Measurements from ENCODE around the gene CXXC4.

Gene CXXC4

DNA sequence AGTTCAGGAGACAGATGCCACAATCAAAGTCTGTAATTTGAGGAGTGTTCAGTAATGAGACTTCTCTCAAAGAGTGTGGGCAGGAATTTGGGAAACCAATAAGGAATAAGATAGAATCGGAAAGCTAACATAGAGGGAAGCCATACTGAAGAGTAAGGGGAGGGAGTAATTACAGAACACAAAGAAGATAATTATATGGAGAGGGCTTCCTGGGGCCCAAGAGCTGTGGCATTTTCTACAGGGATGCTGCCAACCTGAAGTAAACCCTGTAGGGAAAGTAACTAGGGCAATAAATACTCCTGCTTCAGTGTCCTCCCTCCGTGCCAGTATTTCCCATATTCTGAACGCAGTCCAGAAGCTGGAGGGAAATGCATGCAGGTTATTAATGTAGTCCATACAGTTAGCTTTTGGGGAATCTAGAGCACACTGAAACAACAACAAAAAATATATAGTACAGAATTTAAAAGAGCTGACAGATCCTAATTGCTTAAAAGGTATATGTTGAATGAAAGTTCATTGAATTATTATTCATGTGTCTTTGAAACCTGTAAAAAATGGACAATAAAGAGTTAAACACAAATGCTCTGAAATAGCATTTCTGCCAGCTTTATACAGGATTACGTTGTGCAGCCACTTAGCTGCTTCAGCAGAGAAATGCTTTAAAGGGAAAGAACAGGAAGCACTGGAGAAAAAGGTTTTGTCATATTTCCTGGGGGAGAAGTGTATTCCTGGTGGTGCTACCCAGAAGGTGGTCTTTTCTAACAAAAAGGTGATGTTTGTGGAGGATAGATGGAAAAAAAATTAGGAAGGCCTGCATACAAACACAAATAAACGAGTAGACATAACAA, 48.0 kb downstream of the CXXC4 start:
- ChIA-PET CTCF (interaction anchor here (1.1 to 2.8 kb wide), 3 partner anchors 8 to 14 kb away, joined by 3 to 10 read pairs (median 3); no protein-coding TSS in a partner anchor), POLR2A (no interaction called here)
- no peak for DNase-seq (ENCODE audit: extremely low spot score)
- TF ChIP-seq, protein P1, sequence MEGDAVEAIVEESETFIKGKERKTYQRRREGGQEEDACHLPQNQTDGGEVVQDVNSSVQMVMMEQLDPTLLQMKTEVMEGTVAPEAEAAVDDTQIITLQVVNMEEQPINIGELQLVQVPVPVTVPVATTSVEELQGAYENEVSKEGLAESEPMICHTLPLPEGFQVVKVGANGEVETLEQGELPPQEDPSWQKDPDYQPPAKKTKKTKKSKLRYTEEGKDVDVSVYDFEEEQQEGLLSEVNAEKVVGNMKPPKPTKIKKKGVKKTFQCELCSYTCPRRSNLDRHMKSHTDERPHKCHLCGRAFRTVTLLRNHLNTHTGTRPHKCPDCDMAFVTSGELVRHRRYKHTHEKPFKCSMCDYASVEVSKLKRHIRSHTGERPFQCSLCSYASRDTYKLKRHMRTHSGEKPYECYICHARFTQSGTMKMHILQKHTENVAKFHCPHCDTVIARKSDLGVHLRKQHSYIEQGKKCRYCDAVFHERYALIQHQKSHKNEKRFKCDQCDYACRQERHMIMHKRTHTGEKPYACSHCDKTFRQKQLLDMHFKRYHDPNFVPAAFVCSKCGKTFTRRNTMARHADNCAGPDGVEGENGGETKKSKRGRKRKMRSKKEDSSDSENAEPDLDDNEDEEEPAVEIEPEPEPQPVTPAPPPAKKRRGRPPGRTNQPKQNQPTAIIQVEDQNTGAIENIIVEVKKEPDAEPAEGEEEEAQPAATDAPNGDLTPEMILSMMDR (IDR thresholded peaks at IDR 0.05; ENCODE audit: control extremely low read depth, extremely low read depth, low read depth, missing control alignments): no peak

DNA sequence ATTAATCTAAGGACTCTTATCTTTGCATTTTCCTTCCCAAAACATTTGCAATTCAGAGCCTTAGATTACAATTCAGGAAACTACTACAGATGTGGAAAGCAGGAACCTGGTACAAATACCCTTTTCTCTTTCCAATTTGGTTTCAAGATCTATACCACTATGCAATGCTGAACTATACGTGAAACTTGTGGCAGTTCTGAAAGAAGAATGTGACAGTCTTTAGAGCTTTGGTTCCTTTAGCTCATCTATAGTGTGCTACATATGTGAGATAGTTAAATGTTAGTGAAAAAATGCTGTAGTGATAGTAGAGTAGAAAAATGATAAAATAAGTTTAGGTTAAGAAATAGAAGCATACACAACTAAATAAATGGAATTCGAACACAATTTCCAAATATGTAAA, 50.0 kb downstream of the CXXC4 start:
- ChIA-PET POLR2A (no interaction called here), CTCF (interaction anchor here (1.3 to 2.8 kb wide), 5 partner anchors 11 to 79 kb away, joined by 3 to 10 read pairs (median 5); no protein-coding TSS in a partner anchor)
- TF ChIP-seq, protein P1 (IDR thresholded peaks at IDR 0.05; ENCODE audit: control extremely low read depth, extremely low read depth, low read depth, missing control alignments): no peak
- no peak for DNase-seq (ENCODE audit: extremely low spot score)

DNA sequence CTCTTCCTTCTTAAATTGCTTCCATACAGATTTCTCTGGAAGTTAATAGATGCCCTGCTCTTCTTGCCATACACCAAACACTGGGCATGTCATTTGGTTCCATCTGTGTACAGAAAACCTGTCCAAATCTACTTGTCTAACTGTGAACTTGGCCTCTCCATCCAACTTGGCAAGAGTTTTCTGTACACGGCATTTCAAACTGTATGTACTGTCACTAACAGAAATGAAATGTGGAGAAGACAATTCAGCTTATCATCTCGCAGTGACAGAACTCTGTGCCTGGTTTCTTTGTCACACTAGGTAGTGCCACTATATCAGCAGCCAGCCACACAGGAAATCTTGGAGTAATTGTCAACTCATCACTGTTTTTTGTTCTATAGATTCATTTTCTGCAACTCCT, 58.2 kb downstream of the CXXC4 start:
- POLR2A ChIA-PET: no interaction called here
- TF ChIP-seq, protein P1 (IDR thresholded peaks at IDR 0.05; ENCODE audit: control extremely low read depth, extremely low read depth, low read depth, missing control alignments): no peak
- CTCF ChIA-PET: interaction anchor here (0.7 kb wide), 1 partner anchor 11 kb away, joined by 3 read pairs; no protein-coding TSS in a partner anchor
- no peak for DNase-seq (ENCODE audit: extremely low spot score)

DNA sequence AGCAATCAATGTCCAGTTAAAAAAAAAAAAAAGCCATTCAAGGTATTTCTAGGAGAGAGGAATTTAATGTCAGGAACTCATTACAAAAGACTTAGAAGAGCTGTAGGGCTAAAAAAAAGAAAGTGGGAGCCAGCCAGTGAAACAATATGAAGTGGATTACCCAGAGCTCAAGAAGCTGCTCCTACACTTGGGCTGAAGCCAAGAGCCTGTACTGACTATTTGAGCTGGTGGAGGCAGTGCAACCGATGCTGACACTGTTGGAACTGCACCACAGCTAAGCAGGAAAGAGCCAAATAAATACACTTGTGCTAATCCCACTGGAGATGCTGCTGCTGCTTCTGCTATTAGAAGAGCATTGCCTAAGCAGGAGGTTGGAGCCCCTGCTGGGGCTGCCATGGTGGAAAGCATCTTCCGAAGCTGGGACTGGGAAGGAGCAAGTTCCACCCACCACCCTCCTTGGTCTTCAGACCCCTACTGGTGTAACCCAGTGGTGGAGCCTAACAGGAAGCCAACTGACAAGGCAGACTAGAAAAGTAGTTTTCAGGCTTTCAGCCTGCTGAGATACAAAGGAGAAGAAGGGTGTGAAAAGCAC, 65.4 kb downstream of the CXXC4 start:
- POLR2A ChIA-PET: no interaction called here
- DNase-seq (ENCODE audit: extremely low spot score): no peak
- CTCF ChIA-PET: no interaction called here
- TF ChIP-seq, protein P1 (IDR thresholded peaks at IDR 0.05; ENCODE audit: control extremely low read depth, extremely low read depth, low read depth, missing control alignments): no peak

DNA sequence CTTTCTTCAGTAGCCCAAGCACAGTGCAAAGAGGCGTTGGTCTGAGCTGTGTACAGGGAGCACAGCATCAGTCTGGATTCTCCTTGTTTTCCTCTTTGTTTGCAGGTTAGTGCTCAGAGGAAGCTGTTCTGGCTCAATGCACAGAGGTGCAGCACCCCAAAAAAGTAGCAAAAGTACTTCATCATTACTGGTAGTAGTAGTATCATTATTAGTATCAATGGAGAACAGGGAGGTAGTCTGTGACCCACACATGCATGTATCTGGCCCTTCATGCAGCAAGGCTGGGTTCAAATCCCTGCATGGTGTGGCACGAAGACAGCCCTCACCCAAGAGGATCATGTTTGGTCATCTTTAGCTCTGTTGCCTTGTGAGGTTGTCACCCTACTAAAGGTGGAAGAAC, 68.7 kb downstream of the CXXC4 start:
- TF ChIP-seq, protein P1 (IDR thresholded peaks at IDR 0.05; ENCODE audit: control extremely low read depth, extremely low read depth, low read depth, missing control alignments): no peak
- ChIA-PET POLR2A (no interaction called here), CTCF (interaction anchor here (0.7 to 1.4 kb wide), 3 partner anchors 10 to 90 kb away, joined by 3 read pairs; no protein-coding TSS in a partner anchor)
- no peak for DNase-seq (ENCODE audit: extremely low spot score)

DNA sequence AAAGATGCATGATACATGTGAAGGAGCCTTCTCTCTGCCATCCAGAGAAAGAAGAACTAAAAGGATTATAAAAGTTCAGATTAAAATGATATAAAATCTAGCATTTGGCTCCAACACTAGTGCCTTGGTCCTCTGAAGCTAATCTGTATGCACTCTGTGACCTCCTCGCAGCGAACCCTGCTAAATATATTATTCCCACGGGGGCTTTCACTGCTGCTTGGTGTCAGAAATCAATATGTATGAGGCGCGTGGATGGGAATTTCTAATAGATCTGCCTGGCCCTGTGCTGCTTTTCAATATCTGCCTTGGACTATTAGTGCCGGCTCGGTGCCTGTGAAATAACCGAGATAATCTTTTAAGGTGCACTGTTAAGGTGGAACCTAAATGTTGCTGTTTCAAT, 69.7 kb downstream of the CXXC4 start:
- TF ChIP-seq, protein P1 (IDR thresholded peaks at IDR 0.05; ENCODE audit: control extremely low read depth, extremely low read depth, low read depth, missing control alignments): no peak
- DNase-seq (ENCODE audit: extremely low spot score): no peak
- ChIA-PET CTCF (no interaction called here), POLR2A (no interaction called here)
